HG03175 (cell line): Measurements from ENCODE around the gene RAB1B.
"Not testable (repeated sequence)": the region's sequence is repeated elsewhere in the genome, so short reads cannot be mapped to it uniquely, and the experiment has no call there.

Source experiments
- ATAC-seq: cut with Tn5 transposase; IDR thresholded peaks from one replicate; pipeline ENCODE4 v1.9.1; 2021; ENCODE audit warnings: mild to moderate bottlenecking, moderate library complexity; ENCODE audit not compliant: unreplicated experiment

The RAB1B gene

DNA sequence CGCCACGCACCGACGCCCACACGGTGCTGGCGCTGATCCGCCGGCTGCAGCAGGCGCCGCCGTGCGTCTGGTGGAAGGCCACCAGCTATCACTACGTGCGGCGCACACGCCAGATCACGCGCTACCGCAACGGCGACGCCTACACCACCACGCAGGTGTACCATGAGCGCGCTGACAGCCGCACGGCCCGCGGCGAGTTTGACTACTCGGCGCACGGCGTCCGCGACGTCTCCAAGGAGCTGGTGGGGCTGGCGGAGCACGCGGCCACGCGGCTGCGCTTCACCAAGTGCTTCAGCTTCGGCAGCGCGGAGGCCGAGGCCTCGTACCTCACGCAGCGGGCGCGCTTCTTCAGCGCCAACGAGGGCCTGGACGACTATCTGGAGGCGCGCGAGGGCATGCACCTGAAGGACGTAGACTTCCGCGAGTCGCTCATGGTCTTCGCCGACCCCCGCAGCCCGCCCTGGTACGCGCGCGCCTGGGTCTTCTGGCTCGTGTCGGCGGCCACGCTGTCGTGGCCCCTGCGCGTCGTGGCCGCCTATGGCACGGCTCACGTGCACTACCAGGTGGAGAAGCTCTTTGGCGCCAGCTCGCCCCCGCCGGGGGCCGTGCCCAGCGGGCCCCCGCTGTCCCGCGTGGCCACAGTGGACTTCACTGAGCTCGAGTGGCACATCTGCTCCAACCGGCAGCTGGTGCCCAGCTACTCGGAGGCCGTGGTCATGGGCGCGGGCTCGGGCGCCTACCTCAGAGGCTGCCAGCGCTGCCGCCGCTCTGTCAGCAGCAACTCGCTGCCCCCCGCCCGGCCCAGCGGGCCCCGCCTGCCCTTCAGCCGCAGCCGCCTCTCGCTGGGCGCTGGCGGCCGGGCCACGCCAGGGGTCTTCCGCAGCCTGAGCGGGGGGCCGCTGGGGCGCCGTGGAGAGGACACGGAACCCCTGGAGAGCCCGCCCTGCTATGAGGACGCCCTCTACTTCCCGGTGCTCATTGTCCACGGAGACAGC is 26.5 kb downstream of the RAB1B start:
- ATAC-seq: no peak

DNA sequence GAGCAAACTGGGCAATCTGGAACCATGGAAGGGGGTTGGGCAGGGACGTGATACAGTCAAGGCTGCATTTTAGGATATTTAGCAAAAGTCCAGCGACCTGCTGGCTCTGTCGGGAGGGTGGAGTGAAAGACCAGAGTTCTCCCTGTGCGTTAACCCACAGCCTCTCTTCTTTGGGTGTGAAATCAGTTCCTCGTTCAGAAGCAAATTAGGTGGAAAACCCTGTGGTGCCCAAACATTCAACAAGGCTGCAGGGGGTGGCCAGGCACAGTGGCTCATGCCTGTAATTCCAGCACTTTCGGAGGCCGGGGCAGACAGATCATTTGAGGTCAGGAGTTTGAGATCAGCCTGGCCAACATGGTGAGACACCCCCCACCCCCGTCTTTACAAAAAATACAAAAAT is 29.2 kb downstream of the RAB1B start:
- ATAC-seq: no peak

DNA sequence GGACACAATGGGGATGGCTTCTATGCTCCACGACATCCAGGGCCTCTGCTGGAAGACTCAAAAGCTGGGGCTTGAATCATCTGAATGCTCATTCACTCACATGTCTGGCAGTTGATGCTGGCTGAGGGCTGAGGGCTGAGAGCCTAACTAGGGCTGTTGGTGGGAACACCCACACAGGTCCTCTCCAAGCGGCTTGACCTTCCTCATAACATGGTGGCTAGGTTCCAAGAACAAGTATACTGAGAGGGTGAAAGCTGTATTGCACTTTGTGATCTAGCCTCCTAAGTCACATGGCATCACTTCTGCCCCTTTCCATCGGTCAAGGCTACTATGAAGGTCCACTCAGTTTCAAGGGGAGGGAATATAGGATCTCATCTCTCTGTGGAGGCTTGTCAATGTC is 30.7 kb downstream of the RAB1B start:
- ATAC-seq: no peak

DNA sequence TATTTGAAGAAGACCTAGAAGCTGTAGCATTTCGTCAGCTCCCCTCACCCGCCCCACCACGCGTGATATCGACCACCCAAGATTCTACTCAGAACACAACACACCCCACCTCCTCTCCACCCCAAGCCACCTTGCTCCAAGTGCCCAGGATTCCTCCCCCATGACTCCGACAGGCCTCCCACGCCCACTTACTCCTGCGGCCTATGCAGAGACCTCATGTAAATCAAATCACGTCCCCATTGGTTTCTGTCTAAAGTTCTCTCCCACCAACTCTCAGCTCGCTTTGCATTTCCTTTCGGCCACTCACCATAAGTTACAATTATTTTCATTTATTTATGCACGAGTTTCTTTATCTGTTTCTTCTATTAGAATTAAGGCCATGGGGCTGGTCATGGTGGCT is 34.2 kb downstream of the RAB1B start:
- ATAC-seq: no peak

DNA sequence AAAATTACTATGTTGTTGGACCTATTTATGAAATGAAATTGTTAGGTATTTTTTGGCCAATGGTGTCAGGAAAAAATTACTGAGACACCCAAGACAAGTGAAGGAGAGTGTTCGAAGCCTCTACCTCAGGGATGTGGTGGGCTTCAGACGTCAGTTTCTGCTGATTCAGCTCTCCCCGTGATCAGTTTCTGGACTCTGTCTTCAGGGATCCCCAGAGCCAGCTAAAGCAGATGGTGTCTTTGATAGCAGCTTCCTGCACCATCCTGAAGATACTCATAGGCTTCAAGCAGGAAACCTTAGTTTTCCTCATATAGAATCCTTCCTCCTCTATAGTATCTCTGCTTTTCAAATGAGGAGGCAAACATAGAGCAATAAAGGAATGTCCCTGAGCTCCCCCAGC is 41.0 kb downstream of the RAB1B start:
- no peak for ATAC-seq

DNA sequence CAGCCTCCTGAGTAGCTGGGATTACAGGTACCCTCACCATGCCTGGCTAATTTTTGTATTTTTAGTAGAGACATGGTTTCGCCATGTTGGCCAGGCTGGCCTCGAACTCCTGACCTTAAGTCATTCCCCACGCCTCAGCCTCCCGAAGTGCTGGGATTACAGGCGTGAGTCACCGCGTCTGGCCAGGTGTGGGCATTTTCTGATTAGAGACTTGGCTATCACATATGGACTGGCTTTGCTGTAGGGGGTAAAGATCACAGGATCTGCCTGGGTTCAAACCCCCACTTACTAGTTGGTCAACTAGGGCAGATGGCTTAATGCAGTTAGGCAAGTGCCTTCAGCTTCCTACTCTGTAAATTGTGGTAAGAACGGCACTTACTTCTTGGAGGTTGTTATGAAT is 41.9 kb downstream of the RAB1B start:
- ATAC-seq: no peak

DNA sequence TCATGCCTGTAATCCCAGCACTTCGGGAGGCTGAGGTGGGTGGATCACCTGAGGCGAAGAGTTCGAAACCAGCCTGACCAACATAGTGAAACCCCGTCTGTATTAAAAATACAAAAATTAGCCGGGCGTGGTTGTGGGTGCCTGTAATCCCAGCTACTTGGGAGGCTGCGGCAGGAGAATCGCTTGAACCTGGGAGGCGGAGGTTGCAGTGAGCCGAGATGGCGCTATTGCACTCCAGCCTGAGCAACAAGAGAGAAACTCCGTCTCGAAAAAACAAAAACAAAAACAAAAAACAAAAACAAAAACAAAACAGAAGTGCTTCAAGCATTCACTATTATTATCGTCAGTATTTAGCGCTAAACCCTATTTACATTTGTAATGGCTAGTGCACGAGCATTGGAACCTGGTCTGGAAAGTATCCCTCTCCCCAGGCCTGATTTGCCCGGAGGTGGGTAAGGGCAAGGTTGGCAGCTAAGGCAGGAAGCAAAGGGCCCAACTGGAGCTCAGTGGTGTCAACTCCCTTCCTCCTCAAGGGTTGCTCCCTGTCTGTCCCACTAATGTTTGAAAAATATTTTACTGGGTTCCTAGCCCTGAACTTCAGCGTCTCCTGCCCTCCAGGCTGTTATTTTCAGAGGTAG is 42.5 kb downstream of the RAB1B start:
- not testable (repeated sequence) for ATAC-seq

DNA sequence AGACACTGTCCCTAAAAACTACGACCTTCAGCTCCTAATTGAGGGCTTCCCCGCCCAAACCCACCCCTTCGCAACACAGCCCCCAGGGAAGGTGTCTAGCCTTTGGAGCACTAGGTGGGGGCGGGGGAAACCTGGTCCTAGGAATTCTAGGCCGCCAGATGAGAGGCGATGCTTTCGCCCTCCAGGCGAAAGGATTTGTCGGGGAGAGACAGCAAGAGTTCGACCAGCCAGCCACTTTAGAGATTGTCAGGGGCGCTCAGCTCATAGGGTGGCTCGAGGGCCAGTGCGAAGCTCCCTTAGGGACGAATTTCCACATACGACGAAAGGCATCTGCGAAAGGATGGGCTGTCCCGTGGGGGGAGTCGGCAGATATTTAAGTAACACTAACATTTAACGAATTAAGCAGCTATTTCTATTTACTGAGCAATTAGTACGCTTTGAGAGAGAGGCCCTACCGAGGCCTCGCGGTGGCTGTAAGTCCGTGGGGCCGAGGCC is 43.1 kb downstream of the RAB1B start:
- no peak for ATAC-seq

DNA sequence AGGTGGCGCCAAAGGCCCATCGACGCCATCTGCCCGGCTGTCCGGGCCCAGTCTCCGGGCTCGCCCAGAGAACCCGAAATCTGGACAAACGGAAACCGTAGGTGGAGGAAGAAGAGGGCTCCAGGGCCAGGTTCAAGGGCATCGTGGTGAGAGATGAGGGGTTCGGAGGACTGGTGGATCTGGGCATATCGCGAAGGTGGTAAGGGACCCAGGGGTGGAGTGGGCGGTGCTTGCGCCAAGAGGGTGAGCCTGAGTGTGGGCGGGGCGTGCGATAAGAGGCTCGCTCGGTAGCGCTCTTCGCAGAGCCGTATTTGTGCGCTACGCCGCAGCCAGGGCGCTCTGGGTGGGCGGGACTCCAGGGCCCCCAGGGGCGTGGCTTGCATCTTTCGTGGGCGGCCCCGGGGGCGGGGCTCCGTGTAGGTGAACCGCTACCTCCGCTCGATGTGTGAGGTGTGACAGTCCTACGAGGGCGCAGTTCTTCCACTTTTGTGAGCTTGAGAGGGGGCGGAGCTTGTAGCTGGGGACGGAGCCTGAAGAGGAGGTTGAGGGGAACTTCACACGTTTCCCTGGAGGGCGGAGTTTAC is 43.6 kb downstream of the RAB1B start:
- peak; percentile 73 for ATAC-seq

DNA sequence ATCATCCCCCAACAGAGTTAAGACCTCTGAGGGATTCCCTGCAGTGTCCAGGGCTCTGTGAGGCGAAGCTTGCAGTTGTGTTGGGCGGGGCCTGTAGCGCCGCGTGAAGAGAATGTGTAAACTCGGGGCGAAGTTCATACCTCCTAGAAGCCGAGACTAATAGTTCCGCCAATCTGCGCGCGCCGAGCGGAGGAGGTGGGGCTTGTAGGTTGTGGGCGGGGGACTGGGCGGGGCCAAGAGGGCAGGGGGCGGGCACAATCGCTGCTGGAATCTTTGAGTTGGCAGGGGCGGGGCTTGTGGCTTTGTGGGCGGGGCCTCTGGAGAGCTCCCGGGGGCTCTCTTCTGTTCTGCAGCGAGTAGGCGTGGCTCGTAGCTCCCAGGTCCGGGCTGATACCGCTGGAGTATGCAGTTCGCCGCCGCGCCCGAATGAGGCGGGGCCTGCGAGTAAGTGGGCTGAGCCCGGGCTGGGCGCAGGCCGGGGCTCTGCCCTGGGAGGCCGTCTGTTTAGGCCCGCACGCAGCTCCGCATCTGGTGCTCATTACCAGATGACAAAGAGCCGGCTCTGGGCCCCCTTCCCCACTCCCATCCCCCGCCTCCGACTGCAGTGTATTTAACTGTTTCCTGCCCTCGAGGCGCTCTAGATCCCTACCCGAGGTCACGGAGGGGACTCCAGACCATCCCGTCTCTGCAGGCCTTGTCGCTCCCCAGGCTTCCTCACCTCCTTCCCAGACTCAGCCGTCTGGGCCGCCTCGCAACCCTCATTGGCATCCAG is 44.3 kb downstream of the RAB1B start:
- ATAC-seq: peak; percentile 60

DNA sequence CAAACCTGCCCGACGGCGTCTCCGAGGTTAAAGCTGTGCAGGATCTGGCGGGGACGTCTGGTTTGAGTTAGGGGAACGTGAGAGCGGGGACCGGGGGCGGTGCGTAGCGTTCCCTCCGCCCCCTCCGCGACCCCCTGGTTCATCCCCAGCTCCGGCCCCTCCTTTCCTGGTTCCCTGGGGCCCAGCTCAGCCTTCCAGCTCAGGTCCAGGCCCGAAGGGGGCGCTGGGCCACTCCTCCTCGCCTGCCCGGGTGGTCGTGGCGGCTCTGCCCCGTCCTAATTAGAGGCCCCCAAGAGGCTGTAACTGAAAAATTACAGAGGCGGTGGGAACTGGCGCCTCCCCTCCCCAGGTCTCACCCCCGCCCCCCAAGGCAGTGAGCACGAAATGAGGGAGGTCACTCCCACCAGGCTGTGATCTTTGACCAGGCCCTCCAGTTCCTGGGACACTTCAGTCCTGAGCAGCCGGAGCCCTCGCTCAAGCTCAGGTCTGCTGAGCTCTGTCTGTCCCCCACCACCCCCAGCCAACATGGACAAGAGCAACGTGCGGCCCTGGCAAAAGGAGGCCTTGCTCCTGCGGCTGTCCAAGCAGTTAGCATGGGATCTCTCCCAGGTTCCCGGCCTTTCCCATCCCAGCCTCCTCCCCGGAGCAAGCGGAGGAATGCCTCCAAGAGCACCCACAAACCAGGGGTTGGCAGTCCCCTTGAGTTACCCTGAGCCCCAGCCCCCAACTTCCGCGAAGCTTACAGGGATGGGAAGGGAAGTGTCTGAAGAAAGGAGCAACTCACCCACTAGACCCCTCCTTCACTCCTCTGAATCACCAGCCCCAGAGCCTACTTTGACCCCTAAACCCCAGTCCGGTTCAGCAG is 45.1 kb downstream of the RAB1B start:
- no peak for ATAC-seq

DNA sequence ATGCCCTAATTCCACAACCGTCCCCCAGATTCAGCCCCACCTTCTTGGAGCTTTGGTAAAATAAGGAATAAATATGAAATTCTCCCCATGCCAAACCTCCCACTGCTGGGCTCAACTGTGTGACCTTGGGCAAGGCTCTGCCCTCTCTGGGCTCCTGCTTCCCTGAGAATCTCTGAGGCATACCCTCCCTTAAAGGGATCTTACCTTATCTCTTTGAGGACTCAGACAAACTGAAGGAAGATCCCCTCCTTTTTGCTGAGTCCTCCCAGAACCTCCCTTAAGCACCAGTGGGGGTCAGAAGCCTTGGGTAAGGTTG is 45.7 kb downstream of the RAB1B start:
- no peak for ATAC-seq

DNA sequence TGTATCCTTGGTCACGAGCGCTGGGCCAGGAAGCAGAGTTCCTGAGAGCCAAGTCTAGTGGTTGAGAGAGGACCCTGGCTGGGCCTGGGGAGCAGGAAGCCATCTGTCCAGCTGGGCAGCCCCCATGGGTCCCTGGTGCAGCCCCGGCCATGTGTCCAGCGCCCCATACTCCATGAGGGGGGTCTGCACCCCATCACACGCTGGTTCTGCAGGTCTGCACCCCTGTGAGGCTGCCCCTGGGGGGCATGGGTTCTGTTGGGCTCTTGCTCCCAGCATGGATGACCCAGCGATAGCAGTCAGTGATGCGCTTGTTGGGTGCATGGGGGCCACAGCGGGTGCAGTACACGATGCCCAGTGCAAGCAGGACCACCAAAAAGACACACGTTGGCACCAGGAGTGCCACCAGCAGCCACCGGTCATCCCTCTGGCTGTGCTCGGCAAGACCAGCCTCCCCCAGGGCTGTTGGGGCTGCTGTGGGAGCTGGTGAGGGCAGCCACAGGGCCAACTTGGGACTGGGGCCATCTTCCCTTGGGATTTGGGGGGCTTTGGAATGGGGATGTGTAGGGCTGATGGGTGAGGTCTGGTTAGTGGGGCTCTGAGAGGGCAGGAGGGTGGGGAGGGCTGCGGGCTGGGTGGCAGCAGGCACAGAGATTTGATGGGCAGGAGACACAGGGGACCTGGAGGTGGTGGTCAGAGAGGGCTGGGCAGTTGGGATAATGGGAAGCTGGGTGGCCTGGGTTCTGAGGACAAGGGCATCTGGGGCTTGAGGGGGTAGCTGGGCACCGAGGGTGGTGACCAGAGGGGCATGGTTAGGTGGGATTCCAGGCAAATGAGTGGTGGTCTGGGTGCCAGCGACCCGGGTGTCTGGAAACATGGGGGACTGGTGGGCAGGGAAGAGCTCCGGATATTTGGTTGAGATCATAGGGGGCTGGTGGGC is 46.4 kb downstream of the RAB1B start:
- ATAC-seq: no peak

DNA sequence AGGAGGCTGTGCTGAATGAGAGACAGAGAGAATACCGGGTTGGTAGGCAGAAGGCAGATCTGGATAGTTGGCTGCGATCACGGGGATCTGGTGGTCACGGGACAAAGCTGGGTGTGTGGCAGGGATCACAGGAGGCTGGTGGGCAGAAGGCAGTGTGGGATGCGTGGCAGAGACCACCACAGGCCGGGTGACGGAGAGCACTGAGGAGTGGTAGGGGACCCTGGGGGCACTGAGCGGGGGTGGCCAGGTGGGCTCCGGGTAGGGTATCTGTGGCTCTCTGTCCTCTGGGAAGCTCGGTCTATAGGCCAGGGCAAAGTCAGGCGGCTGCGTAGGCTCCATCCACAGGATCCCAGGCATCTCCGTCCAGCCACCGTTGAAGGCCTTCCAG is 47.1 kb downstream of the RAB1B start:
- no peak for ATAC-seq

DNA sequence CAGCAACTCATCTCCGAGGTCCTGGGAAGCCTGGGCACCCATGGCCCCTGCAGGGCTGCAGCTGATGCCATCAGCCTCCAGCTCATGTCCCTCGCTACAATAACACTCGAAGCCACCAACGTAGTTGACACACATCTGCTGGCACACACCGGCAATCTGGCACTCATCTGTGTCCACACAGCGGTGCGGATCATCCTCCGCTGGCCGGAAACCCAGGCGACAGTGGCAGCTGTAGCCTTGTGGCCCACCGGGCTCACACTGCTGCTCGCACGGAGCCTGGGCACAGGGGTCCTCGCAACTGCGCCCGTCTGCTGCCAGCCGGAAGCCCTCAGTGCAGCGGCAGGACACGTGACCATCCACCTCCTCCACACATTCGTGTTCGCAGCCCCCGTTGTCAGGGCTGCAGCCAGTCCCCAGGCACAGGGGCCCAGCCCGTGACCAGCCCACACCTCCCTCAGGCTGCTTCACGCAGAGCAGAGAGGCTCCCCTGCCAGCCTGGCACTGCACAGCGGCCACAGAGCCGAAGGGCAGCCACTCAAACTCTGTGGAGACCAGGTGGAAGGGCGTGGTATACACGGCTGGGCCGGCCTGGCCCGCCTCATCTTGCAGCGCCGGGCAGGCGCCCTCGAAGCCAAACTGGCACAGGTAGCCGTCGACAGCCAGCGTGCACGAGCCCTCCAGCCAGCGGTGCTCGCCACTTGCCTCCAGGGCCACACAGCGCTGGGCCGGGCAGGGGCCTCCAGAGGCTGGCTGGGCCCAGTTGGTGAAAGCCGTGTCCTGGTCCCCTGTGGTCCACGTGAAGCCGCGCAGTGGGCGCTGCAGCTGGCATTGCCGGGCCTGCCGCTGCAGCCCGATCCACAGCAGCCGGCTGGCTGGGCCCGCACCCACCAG is 47.7 kb downstream of the RAB1B start:
- ATAC-seq: no peak

DNA sequence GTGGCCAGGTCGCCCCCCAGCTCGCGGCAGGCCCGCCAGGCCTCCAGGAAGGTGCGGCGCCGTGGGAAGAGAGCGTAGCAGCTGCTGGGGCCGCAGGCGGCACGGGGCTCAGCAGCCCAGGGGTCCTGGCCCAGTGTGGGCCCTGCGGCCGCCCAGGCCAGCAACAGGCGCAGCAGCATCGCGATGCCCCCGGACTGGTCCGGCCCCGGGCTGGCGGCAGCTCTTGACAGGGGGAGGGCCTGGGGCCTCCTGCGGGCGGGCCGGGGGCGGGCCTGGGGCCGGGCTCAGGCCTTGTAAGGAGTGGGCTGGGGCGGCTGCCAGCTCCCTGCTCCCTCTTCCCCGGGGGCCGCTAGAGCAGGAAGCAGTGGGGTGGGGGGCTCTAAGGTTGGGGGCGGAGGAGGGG is 48.4 kb downstream of the RAB1B start, which contains the start of gene CD248:
TSS of gene CD248 (minus strand) at position 196 of the 403 bp plus-strand sequence. CDS start at position 179, 17 bp downstream.
- ATAC-seq: no peak

DNA sequence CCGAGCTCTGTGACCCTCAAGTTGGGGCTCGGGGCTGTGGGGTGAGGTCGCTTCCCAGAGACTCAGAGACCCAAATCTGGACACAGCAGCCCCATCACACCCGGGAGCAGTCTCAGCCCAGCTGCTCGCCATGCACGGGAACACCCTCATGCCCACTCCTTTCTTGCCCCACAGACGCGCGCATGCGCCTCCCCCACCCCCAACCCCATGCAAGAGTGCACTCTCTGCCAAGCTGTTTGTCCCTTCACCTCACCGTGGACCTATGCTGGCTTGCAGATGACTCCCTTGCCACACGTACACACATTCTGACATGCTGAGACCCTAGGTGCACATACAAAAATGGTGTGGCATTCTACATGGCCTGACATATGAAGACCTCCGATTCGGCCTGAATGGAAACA is 48.9 kb downstream of the RAB1B start:
- no peak for ATAC-seq
